Suppressor macrophage treated with lipopolysaccharide for 4 hours (primary cell): Measurements from ENCODE around the gene HNRNPLL.

Source experiments
- DNase-seq: peaks from one replicate; pipeline ENCODE4 v3.0.0-alpha.2; 2020

HNRNPLL gene

GRCh38 chr2:38523728-38524437 is 78.8 kb downstream of the HNRNPLL start:
- DNase-seq, result no peak

DNA sequence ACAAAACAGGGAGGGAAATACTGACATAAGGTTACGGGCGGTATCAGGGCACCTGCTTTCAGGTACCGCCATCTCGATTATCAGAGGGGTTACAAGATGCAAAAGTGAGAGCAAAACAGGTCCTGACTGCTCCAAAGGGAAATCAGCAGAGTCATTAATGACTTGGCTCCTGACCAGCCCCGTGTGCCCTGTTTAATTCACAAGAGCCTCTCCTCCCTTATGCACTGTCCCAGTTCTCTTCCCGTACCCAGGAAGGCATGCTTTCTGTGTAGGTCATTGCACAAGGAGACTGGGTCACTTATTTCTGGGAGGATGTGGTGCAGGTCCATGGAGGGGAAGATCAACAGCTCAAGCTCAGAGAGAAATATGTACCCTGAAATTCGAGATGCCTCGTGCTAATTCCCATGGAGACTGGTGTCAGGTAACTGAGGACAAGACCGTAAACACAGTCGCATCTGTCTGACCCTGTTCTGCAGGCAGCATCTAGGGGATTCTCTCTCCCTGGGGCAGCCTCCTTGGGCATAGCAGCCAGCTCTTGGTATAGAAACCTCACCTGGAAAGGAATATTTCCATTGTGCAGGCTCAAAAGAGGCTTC is 79.9 kb downstream of the HNRNPLL start:
- no peak for DNase-seq

- no peak for DNase-seq
Measured at GRCh38 chr2:38521835-38522234, 80.9 kb downstream of the HNRNPLL start.

DNA sequence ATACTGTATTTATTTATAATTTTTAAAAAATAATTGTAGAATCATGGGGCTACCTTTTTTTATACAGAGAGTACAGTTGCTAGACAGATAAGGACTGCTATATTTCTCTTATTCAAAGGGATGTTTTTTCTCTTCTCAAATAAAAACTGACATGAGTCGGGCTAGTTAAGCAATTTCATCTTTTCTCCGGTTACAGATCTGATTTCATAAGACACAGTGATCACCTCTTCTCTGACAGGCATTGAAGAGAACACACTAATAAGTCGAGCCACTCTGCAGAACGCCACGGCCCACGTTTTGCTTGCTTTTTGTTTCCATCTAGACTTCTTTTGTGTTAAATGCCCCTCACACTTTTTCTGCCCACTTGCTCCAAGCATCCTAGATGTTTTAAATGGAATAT is 85.4 kb downstream of the HNRNPLL start:
- no peak for DNase-seq

DNA sequence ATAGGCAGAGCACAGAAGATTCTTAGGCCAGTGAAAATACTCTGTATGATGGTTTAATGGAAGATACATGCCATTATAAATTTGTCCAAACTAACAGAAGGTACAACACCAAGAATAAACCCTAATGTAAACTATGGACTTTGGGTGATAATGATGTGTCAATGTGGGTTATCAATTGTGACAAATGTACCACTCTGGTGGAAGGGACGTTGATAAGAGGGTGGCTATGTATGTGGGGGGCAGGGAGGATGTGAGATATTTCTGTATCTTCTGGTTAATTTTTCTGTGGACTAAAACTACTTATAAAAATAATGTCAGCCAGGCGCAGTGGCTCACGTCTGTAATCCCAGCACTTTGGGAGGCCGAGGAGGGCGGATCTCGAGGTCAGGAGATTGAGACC is 86.2 kb downstream of the HNRNPLL start:
- no peak for DNase-seq

GRCh38 chr2:38516122-38516521 is 86.6 kb downstream of the HNRNPLL start:
- no peak for DNase-seq

DNA sequence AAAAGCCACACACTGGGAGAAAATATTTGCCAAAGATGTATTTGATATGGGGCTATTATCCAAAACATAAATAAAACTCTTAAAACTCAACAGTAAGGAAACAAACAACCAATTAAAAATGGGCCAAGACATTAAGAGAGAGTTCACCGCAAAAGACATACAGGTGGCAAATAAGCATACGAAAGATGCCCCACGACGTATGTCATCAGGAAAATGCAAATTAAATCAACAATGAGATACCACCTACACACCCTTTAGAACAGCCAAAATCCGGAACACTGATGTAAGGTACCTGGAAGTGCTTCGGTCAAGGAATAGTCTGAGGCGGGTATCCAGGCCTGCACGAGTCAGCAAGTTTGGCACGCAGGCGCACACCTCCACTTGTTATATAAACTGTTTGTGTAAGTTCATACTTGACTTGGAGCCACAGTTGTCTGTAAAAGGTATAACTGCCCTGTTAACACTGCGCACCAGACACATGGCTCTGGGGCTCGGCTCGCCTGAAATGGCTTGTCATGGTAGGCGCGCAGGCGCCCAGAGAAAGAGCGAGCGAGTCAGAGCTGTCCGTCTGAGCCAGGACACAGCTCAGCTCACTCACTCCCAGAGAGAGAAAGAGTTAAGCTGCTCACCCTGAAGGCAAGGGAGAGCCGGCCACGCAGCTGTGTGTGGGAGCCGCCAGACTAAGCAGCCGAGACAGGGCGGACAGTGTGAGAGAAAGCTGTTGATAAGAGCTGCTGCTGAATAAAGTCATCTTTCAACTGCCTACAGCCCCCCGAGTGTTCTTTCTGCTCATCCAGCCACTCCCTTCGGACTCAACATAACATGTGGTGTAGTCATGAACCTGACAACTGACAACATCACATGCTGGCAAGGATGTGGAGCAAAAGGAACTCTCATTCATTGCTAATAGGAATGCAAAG is 87.3 kb downstream of the HNRNPLL start:
- DNase-seq, result no peak

DNA sequence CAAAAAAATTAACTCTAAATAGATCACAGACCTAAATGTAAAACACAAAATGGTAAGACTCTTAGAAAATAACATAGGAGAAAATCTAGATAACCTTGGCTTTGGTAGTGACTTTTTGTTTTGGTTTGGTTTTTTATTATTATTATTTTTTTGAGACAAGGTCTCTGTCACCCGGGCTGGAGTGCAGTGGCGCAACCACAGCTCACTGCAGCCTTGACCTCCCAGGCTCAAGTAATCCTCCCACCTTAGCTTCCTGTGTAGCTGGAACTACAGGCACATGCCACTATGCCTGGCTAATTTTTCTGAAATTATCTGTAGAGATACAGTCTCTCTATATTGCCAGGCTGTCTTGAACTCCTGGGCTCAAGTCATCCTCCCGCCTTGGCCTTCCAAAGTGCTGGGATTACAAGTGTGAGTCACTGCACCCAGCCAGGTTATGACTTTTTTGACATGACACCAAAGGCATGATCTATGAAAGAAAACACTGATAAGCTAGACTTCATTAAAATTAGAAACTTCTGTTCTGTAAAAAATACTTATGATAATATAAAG is 88.0 kb downstream of the HNRNPLL start:
- DNase-seq, result no peak

DNA sequence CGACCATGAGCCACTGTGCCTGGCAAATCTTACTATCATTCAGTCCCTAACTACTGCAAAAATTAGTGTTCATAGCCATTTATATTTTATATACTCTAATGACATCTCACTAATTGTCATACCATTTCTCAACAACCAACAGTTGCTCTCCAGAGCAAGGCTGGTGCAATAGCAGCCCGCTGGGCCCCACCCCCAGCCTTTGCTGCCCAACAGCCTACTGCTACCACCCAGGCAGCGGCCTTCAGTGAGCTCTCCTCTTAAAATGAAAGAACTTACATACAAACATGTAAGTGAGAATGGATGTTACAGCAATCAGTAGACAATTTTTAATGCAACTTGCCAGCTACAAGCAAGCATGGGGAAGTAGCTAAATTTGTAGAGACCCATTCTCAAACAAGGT is 90.5 kb downstream of the HNRNPLL start:
- no peak for DNase-seq
